GM12874 (cell line): ENCODE measurements around the gene ZFR.

Experiments
- TF ChIP-seq, protein P1 (sequence below): IDR thresholded peaks from 2 replicates; pipeline ENCODE4 v1.5.1; 2011; ENCODE audit warnings: low read depth, mild to moderate bottlenecking, control low read depth, low read length, moderate library complexity; ENCODE audit not compliant: insufficient read depth

Gene ZFR

DNA sequence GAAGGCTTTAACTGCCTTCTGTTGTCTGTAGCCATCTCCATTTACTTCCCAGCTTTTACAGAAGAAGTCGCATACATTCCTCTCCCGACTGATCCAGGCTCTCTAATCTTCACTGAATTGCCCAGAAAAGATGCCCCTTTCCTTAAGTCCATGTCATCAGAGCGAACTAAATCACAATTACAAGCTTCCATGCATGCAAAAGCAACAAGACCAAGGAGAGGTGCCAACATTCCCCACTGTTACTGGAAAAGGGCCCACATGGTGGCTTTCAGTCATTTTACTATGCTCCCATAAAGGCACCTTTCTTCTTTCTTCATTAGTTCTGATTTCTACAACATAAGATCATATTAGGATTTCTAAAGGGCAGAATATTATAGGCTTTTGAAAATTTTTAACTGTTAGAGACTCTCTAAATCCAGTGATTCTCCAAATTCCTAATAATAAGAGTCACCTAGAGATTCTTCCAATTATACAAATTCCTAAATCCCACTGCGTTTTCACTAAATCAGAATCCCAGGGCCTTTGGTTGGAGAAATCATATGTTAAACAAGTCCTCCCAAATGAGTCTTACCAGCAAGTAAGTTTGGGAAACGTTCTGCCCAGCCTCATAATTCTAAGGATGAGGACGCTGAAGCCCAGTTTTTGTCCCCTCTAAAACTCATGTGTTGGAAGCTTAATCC, 17.0 kb upstream of the ZFR start:
- TF ChIP-seq, protein P1, sequence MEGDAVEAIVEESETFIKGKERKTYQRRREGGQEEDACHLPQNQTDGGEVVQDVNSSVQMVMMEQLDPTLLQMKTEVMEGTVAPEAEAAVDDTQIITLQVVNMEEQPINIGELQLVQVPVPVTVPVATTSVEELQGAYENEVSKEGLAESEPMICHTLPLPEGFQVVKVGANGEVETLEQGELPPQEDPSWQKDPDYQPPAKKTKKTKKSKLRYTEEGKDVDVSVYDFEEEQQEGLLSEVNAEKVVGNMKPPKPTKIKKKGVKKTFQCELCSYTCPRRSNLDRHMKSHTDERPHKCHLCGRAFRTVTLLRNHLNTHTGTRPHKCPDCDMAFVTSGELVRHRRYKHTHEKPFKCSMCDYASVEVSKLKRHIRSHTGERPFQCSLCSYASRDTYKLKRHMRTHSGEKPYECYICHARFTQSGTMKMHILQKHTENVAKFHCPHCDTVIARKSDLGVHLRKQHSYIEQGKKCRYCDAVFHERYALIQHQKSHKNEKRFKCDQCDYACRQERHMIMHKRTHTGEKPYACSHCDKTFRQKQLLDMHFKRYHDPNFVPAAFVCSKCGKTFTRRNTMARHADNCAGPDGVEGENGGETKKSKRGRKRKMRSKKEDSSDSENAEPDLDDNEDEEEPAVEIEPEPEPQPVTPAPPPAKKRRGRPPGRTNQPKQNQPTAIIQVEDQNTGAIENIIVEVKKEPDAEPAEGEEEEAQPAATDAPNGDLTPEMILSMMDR, result no peak

DNA sequence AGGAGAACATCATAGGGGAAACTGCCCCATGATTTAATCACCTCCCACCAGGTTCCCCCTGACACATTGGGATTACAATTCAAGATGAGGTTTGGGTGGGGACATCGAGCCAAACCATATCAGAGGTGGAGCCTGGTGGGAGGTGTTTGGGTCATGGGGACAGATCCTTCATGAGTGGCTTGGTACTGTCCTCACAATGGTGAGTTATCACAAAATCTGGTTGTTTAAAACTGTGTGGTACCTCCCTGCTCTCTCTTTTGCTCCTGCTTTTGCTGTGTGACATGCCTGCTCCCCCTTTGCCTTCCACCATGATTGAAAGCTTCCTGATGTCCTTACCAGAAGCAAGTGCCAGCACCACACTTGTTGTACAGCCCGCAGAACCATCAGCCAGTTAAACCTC, 16.2 kb upstream of the ZFR start:
- TF ChIP-seq, protein P1, result no peak

GRCh38 chr5:32458880-32459495, 14.4 kb upstream of the ZFR start:
- TF ChIP-seq, protein P1, result no peak

GRCh38 chr5:32455311-32455710, 10.8 kb upstream of the ZFR start:
- TF ChIP-seq, protein P1, result no peak

GRCh38 chr5:32454821-32455220, 10.3 kb upstream of the ZFR start:
- TF ChIP-seq, protein P1, result no peak

DNA sequence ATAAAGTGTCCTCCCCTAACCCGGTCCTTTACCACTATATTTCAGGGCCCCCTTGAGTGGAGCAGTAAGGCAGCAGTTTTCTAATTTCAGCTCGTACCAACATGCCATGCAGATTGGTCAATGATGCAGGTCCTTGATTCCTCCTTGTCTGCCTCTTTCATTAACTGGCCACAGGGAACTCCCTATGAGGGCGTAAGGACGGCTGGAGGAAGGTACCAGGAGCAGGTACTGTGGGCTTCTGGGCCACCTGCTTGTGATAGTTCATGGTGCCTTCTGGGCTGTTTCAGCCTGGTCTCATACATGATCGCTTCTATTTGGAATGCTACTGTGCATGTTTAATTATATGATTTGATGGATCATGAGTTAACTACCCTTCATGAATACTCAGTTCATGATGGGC, 9.4 kb upstream of the ZFR start:
- TF ChIP-seq, protein P1, result no peak

DNA sequence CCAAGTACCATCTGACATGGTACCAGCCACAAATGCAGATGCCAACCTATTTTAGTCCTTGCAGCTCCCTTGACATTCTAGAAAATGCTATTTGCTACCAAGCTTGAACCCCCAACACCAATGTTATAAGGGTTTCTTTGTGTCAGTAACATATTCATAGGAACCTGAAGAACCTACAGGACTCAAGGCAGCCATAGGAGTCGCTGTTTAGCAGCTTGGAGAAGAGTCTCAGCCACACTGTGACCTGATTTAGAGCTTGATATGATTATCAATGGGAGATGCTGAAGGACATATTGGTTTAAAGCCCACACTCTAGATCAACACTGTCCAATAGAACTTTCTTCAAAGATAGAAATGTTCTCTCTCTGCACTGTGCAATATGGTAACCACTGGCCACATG, 6.4 kb upstream of the ZFR start:
- TF ChIP-seq, protein P1, result peak; percentile 23; the same call in 1 of the 2 replicates
